Gastrocnemius medialis (tissue), 4 donors: Measurements from ENCODE around the gene TARS3.

ENCODE experiments used
- POLR2A ChIP-seq, 2 donors: fragments of 450-650 bp; IDR thresholded peaks; one replicate each; pipeline ENCODE4 v1.6.1; 2017; ENCODE audit warnings: antibody characterized with exemption in 2 of 2, mild to moderate bottlenecking in 2 of 2, moderate library complexity in 2 of 2
- TF ChIP-seq, protein P1 (sequence below), 5 experiments: fragments of 450-650 bp in 3 of 5; fragments of 200-600 bp in 2 of 5; sonication (generic) in 2 of 5; IDR thresholded peaks in 4 of 5; conservative IDR thresholded peaks in 1 of 5; 1 replicate in 4 of 5; 2 replicates in 1 of 5; pipeline ENCODE4 v1.5.1; 2016 to 2019; ENCODE audit warnings: antibody characterized with exemption in 5 of 5, mild to moderate bottlenecking in 3 of 5, moderate library complexity in 3 of 5

DNA sequence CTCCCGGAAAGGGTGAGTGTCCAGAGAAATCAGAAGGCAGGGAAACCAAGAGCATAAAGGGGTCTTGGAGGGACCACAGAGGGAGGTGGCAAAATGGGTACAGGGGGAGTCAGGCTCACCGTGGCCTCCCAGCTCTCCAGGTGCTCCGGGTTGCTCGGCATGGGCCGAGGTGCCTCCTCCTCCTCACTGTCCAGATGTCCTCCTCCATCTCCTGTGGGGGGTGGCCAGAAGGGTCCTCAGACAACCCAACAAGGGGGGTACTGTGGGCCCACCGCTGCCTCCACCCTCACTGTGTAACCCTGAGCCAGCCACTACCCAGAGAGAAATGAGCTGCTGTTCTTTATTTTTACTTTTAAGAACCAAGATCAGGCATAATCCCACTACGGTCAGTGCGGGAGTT, 48.6 kb upstream of the TARS3 start:
- TF ChIP-seq, protein P1, sequence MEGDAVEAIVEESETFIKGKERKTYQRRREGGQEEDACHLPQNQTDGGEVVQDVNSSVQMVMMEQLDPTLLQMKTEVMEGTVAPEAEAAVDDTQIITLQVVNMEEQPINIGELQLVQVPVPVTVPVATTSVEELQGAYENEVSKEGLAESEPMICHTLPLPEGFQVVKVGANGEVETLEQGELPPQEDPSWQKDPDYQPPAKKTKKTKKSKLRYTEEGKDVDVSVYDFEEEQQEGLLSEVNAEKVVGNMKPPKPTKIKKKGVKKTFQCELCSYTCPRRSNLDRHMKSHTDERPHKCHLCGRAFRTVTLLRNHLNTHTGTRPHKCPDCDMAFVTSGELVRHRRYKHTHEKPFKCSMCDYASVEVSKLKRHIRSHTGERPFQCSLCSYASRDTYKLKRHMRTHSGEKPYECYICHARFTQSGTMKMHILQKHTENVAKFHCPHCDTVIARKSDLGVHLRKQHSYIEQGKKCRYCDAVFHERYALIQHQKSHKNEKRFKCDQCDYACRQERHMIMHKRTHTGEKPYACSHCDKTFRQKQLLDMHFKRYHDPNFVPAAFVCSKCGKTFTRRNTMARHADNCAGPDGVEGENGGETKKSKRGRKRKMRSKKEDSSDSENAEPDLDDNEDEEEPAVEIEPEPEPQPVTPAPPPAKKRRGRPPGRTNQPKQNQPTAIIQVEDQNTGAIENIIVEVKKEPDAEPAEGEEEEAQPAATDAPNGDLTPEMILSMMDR (IDR thresholded peaks at IDR 0.05 in 4 of 5, conservative IDR thresholded peaks at IDR 0.05 in 1 of 5) = no peak
- TF ChIP-seq POLR2A (IDR thresholded peaks at IDR 0.05) = no peak
